Stimulated activated CD4-positive, alpha-beta T cell treated with anti-CD3 and anti-CD28 coated beads, TNF-alpha, amount 100 ng/mL, for 4 hours (primary cell): ENCODE results near the gene RPTN.
"Not testable (repeated sequence)": the region's sequence is repeated elsewhere in the genome, so short reads cannot be mapped to it uniquely, and the experiment has no call there.

Experiments
- DNase-seq, 3 experiments: peaks; one replicate each; pipeline ENCODE4 v3.0.0-alpha.2; 2020; ENCODE audit warnings: low read depth in 3 of 3

RPTN gene

GRCh38 chr1:152165286-152166077 lies 6.5 kb upstream of the RPTN start:
- no peak for DNase-seq

- DNase-seq, result no peak
These were observed 5.6 kb upstream of the RPTN start for GRCh38 chr1:152164517-152165136.

- no peak for DNase-seq
These were observed 3.9 kb upstream of the RPTN start for GRCh38 chr1:152162792-152163463.

- DNase-seq, result no peak
These were observed 1.5 kb upstream of the RPTN start for GRCh38 chr1:152160576-152160975.

- no peak for DNase-seq
These were observed 5.0 kb downstream of the RPTN start for GRCh38 chr1:152153996-152154395.

DNA sequence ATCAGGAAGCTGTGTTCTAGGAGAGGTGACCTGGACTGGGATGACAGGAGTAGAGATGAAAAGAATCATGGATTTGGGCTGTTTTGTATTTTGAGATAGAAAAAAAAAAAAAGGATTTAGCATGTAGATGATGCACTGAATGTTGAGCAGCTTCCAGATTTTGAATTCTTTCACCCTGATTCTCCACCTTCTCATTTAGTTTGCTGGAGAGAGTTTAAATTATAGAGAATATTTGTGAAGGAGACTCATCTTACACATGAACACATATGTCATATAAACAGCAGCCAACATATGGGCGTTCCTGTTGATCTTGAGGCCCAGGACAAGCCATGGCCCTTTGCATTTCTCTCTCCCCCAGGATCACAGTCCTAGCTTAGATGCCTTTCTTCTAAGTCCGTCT lies 7.4 kb downstream of the RPTN start:
- no peak for DNase-seq

DNA sequence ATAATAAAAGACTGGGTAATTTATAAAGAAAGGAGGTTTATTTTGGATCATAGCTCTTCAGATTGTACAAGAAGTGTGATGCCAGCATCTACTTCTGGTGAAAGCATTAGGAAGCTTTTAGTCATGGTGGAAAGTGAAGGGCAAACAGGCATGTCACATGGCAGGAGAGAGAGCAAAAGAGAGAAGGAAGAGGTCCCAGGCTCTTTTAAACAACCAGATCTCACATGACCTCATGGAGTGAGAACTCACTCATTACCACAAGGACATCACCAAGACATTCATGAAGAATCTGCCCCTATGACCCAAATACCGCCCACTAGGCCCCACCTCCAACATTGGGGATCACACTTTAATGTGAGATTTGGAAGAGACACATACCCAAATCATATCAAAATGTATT lies 10.0 kb downstream of the RPTN start:
- DNase-seq, result no peak

DNA sequence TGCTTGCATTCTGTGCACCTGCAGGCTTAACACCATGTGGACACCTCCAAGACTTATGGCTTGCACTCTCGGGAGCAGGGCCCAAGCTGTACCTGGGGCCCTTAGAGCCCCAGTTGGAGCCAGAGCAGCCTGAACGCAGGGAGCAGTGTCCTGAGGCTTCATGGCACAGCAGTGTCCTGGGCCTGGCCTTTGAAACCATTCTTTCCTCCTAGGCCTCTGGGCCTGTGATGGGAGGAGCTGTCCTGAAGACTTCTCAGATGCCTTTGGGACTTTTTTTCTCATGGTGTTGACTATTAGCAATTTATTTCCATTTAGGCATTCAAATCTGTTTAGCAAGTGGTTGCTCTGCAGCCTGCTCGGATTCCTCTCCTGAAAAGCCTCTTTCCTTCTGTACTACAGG lies 11.0 kb downstream of the RPTN start:
- no peak for DNase-seq

- no peak for DNase-seq
These were observed 13.3 kb downstream of the RPTN start for GRCh38 chr1:152145769-152146168.

DNA sequence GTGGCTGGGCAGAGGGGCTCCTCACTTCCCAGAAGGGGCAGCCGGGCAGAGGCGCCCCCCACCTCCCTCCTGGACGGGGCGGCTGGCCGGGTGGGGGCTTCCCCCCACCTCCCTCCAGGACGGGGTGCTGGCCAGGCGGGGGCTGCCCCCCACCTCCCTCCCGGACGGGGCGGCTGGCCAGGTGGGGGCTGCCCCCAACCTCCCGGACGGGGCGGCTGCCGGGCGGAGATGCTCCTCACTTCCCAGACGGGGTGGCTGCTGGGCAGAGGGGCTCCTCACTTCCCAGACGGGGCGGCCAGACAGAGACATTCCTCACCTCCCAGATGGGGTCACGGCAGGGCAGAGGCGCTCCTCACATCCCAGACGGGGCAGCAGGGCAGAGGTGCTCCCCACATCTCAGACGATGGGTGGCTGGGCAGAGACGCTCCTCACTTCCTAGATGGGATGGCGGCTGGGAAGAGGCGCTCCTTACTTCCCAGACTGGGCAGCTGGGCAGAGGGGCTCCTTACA lies 14.3 kb downstream of the RPTN start:
- not testable (repeated sequence) for DNase-seq

- no peak for DNase-seq
These were observed 15.7 kb downstream of the RPTN start for GRCh38 chr1:152143150-152143887.

- DNase-seq, result no peak
These were observed 16.9 kb downstream of the RPTN start for GRCh38 chr1:152141971-152142584.

DNA sequence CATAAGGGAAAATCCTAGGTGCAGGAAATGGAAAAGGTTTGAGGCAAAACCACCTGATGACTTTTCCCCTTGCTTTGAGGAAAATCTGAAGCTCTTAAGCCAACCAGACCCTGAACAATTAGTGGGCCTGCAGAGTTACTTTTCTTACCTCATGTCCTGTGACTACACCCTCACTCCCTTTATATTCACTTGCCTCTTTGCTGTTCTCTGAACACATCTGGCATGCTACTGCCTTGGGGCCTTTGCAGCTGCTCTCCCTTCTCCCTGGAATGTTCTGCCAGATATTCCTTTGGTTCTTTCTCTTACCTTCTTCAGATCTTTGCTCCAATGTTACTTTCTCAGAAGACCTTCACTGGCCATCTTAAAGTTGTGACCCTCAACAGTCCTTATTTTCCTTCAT lies 21.8 kb downstream of the RPTN start:
- no peak for DNase-seq

- no peak for DNase-seq
These were observed 28.8 kb downstream of the RPTN start for GRCh38 chr1:152130186-152130585.

GRCh38 chr1:152127673-152128072 lies 31.4 kb downstream of the RPTN start:
- no peak for DNase-seq

- no peak for DNase-seq
These were observed 33.1 kb downstream of the RPTN start for GRCh38 chr1:152125834-152126443.

- no peak for DNase-seq
These were observed 40.1 kb downstream of the RPTN start for GRCh38 chr1:152118915-152119314.

DNA sequence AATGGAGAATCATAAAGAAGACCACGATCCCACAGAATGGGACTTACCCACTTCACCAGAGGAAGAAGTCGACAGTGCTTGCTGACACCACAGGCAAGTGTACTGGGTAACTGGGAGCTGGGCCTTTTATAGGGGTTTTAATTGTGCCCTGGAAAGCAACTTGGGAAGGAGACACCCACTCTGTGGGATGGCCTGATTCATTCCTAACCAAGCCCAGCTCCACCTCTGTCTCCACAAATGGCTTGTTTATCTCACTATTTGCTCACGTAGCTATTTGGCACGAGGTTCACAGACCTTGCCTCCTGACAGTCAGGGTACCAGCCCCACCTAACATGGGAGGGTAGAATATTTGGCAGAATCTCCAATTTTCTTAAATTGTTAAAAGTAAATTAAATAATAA lies 43.7 kb downstream of the RPTN start, which contains the start of gene TCHH:
TSS of gene TCHH (minus strand) at position 101 of the 400 bp plus-strand sequence. CDS start 1,364 bp downstream, outside the sequence.
- no peak for DNase-seq

- DNase-seq, result peak in 1 of 3 experiments; percentile 1
These were observed 46.1 kb downstream of the RPTN start for GRCh38 chr1:152112885-152113432.

DNA sequence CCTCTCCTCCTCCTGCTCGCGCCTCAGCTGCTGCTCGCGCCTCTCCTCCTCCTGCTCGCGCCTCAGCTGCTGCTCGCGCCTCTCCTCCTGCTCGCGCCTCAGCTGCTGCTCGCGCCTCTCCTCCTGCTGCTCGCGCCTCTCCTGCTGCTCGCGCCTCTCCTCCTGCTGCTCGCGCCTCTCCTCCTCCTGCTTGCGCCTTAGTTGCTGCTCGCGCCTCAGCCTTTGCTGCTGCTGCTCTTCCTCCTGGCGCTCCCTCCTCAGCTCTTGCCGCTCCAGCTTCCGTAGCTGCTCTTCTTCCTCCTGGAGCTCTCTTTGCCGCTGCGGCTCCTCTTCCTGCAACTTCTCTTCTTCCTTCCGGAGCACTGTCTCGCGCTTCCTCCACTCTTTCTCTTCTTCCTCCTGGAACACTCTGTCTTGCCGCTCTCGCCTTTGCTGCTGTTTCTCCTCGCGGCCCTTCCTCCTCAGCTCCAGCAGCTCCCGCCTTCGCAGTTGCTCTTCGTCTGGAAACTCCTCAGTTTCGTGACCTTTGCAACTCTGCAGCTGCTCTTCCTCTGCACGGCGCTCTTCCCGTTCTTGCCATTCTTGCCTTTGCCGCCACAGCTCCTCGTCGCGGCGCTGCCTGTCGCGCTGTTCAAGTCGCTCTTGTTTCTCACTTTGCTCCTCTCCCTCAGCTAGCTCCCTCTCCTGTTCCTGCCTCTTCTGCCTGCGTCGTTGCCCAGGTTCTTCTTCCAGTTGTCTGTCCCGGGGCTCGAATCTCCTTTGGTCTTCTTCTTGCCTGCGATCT lies 46.7 kb downstream of the RPTN start:
- DNase-seq, result peak in 1 of 3 experiments; percentile 4
